Measurements from ENCODE around the gene RFX8. TPM values are rescaled to one million over a fixed set of nuclear protein-coding genes. Genes with fewer than 3 reads are reported as not detected.
"Not testable (repeated sequence)": the region's sequence is repeated elsewhere in the genome, so short reads cannot be mapped to it uniquely, and the experiment has no call there.

RFX8 gene
- total RNA-seq, 2 experiments from 2014 or later: 0.90 to 1.0 TPM

- ChIA-PET CTCF (no interaction called here), POLR2A (no interaction called here)
- no peak overlapping the region for H3K4me3 Mint-ChIP-seq
- intact Hi-C loops (cut with micrococcal nuclease): no loop called here
- DNase-seq: no peak
- no peaks in the 10 kb centered on the region for H3K9me3 Mint-ChIP-seq
- H3K27me3 Mint-ChIP-seq: no peaks in the 10 kb centered on the region
- no peaks in the 10 kb centered on the region for H3K36me3 Mint-ChIP-seq
- H3K4me1 Mint-ChIP-seq (ENCODE audit: low read depth): no peaks in the 10 kb centered on the region
- no peak overlapping the region for H3K27ac Mint-ChIP-seq
Measured at GRCh38 chr2:101508636-101509035, 33.7 kb upstream of the RFX8 start.

- H3K27ac Mint-ChIP-seq; H3K9me3 Mint-ChIP-seq; DNase-seq; CTCF ChIA-PET; intact Hi-C loops (cut with micrococcal nuclease); H3K36me3 Mint-ChIP-seq; POLR2A ChIA-PET; H3K27me3 Mint-ChIP-seq; H3K4me3 Mint-ChIP-seq: not testable (repeated sequence)
- H3K4me1 Mint-ChIP-seq (ENCODE audit: low read depth): peaks cover 13% of the 10 kb centered on the region
Measured at GRCh38 chr2:101505276-101505675, 30.4 kb upstream of the RFX8 start.

- H3K4me3 Mint-ChIP-seq; H3K9me3 Mint-ChIP-seq; CTCF ChIA-PET; POLR2A ChIA-PET; H3K27me3 Mint-ChIP-seq; H3K27ac Mint-ChIP-seq; DNase-seq; intact Hi-C loops (cut with micrococcal nuclease); H3K36me3 Mint-ChIP-seq: not testable (repeated sequence)
- H3K4me1 Mint-ChIP-seq (ENCODE audit: low read depth): peaks cover 13% of the 10 kb centered on the region
Measured at GRCh38 chr2:101504744-101505143, 29.8 kb upstream of the RFX8 start.

GRCh38 chr2:101502095-101502494 is 27.2 kb upstream of the RFX8 start:
- H3K27ac Mint-ChIP-seq: no peak overlapping the region
- no peaks in the 10 kb centered on the region for H3K9me3 Mint-ChIP-seq
- H3K27me3 Mint-ChIP-seq: no peaks in the 10 kb centered on the region
- H3K4me1 Mint-ChIP-seq (ENCODE audit: low read depth): peaks cover 13% of the 10 kb centered on the region
- no peak overlapping the region for H3K4me3 Mint-ChIP-seq
- no peaks in the 10 kb centered on the region for H3K36me3 Mint-ChIP-seq
- peak; percentile 18 for DNase-seq
- ChIA-PET CTCF (no interaction called here), POLR2A (interaction anchor here (0.6 to 0.8 kb wide), 2 partner anchors 27 to 67 kb away, joined by 3 read pairs; partner anchors contain the start of gene RFX8)
- intact Hi-C loops (cut with micrococcal nuclease): no loop called here

- POLR2A ChIA-PET: interaction anchor here (0.8 kb wide), 1 partner anchor 26 kb away, joined by 3 read pairs; the partner anchor contains the start of gene RFX8
- peak; percentile 29 for DNase-seq
- intact Hi-C loops (cut with micrococcal nuclease): no loop called here
- CTCF ChIA-PET: interaction anchor here (0.9 to 1.1 kb wide), 2 partner anchors 9 to 327 kb away, joined by 3 read pairs; no protein-coding TSS in a partner anchor
- Mint-ChIP-seq H3K4me1 (ENCODE audit: low read depth) (peaks cover 13% of the 10 kb centered on the region), H3K27me3 (no peaks in the 10 kb centered on the region), H3K27ac (no peak overlapping the region), H3K9me3 (no peaks in the 10 kb centered on the region), H3K36me3 (no peaks in the 10 kb centered on the region), H3K4me3 (no peak overlapping the region)
Measured at GRCh38 chr2:101501443-101501842, 26.5 kb upstream of the RFX8 start.

- DNase-seq: no peak
- peaks cover 13% of the 10 kb centered on the region for H3K4me1 Mint-ChIP-seq (ENCODE audit: low read depth)
- ChIA-PET CTCF (interaction anchor here (0.9 to 1.1 kb wide), 2 partner anchors 10 to 328 kb away, joined by 3 read pairs; no protein-coding TSS in a partner anchor), POLR2A (no interaction called here)
- no peaks in the 10 kb centered on the region for H3K9me3 Mint-ChIP-seq
- no peak overlapping the region for H3K27ac Mint-ChIP-seq
- no peaks in the 10 kb centered on the region for H3K27me3 Mint-ChIP-seq
- H3K36me3 Mint-ChIP-seq: no peaks in the 10 kb centered on the region
- no peak overlapping the region for H3K4me3 Mint-ChIP-seq
- intact Hi-C loops (cut with micrococcal nuclease): no loop called here
Measured at GRCh38 chr2:101500860-101501259, 25.9 kb upstream of the RFX8 start.

- Mint-ChIP-seq H3K36me3 (no peaks in the 10 kb centered on the region), H3K27me3 (no peaks in the 10 kb centered on the region), H3K9me3 (no peaks in the 10 kb centered on the region), H3K4me1 (ENCODE audit: low read depth) (peaks cover 13% of the 10 kb centered on the region), H3K27ac (no peak overlapping the region), H3K4me3 (no peak overlapping the region)
- CTCF ChIA-PET: interaction anchor here (1.1 kb wide), 1 partner anchor 328 kb away, joined by 3 read pairs; no protein-coding TSS in a partner anchor
- intact Hi-C loops (cut with micrococcal nuclease): no loop called here
- POLR2A ChIA-PET: no interaction called here
- DNase-seq: no peak
Measured at GRCh38 chr2:101500180-101500579, 25.3 kb upstream of the RFX8 start.

- Mint-ChIP-seq H3K27ac (no peak overlapping the region), H3K4me3 (no peak overlapping the region), H3K36me3 (no peaks in the 10 kb centered on the region), H3K4me1 (ENCODE audit: low read depth) (no peaks in the 10 kb centered on the region), H3K9me3 (no peaks in the 10 kb centered on the region), H3K27me3 (no peaks in the 10 kb centered on the region)
- intact Hi-C loops (cut with micrococcal nuclease): no loop called here
- ChIA-PET CTCF (no interaction called here), POLR2A (no interaction called here)
- DNase-seq: no peak
Measured at GRCh38 chr2:101496279-101496678, 21.4 kb upstream of the RFX8 start.

GRCh38 chr2:101492936-101493473 is 18.1 kb upstream of the RFX8 start:
- Mint-ChIP-seq H3K4me3 (no peak overlapping the region), H3K36me3 (no peaks in the 10 kb centered on the region), H3K27ac (no peak overlapping the region), H3K9me3 (peaks cover 3% of the 10 kb centered on the region), H3K27me3 (no peaks in the 10 kb centered on the region), H3K4me1 (ENCODE audit: low read depth) (no peaks in the 10 kb centered on the region)
- ChIA-PET POLR2A (no interaction called here), CTCF (no interaction called here)
- DNase-seq: no peak
- intact Hi-C loops (cut with micrococcal nuclease): no loop called here

GRCh38 chr2:101486994-101487393 is 12.1 kb upstream of the RFX8 start:
- H3K27ac Mint-ChIP-seq: no peak overlapping the region
- intact Hi-C loops (cut with micrococcal nuclease): no loop called here
- ChIA-PET CTCF (interaction anchor here (0.7 to 2.4 kb wide), 4 partner anchors 12 to 344 kb away, joined by 3 to 8 read pairs (median 4); partner anchors contain the start of gene RFX8), POLR2A (no interaction called here)
- H3K4me1 Mint-ChIP-seq (ENCODE audit: low read depth): peaks cover 17% of the 10 kb centered on the region
- H3K9me3 Mint-ChIP-seq: peaks cover 3% of the 10 kb centered on the region
- no peaks in the 10 kb centered on the region for H3K36me3 Mint-ChIP-seq
- no peak for DNase-seq
- H3K4me3 Mint-ChIP-seq: no peak overlapping the region
- H3K27me3 Mint-ChIP-seq: no peaks in the 10 kb centered on the region

- Mint-ChIP-seq H3K9me3 (peaks cover 3% of the 10 kb centered on the region), H3K4me1 (ENCODE audit: low read depth) (peaks cover 17% of the 10 kb centered on the region), H3K4me3 (peak overlapping the region; percentile 5), H3K27me3 (no peaks in the 10 kb centered on the region), H3K36me3 (no peaks in the 10 kb centered on the region), H3K27ac (peak overlapping the region; percentile 34)
- ChIA-PET POLR2A (no interaction called here), CTCF (interaction anchor here (0.9 to 2.4 kb wide), 3 partner anchors 11 to 345 kb away, joined by 3 to 8 read pairs (median 4); partner anchors contain the start of gene RFX8)
- DNase-seq: peak; percentile 44
- intact Hi-C loops (cut with micrococcal nuclease): no loop called here
Measured at GRCh38 chr2:101486258-101486701, 11.4 kb upstream of the RFX8 start.

GRCh38 chr2:101485856-101486255 is 10.9 kb upstream of the RFX8 start:
- ChIA-PET CTCF (no interaction called here), POLR2A (no interaction called here)
- Mint-ChIP-seq H3K27ac (peak overlapping the region; percentile 34), H3K9me3 (peaks cover 3% of the 10 kb centered on the region), H3K36me3 (no peaks in the 10 kb centered on the region), H3K4me3 (peak overlapping the region; percentile 5), H3K4me1 (ENCODE audit: low read depth) (peaks cover 17% of the 10 kb centered on the region), H3K27me3 (no peaks in the 10 kb centered on the region)
- DNase-seq: no peak
- intact Hi-C loops (cut with micrococcal nuclease): no loop called here

GRCh38 chr2:101480764-101481163 is 5.9 kb upstream of the RFX8 start:
- no peak for DNase-seq
- POLR2A ChIA-PET: no interaction called here
- CTCF ChIA-PET: no interaction called here
- intact Hi-C loops (cut with micrococcal nuclease): no loop called here
- Mint-ChIP-seq H3K27ac (no peak overlapping the region), H3K36me3 (no peaks in the 10 kb centered on the region), H3K4me1 (ENCODE audit: low read depth) (peaks cover 6% of the 10 kb centered on the region), H3K27me3 (no peaks in the 10 kb centered on the region), H3K4me3 (no peak overlapping the region), H3K9me3 (no peaks in the 10 kb centered on the region)

Data from activated CD4-positive, alpha-beta memory T cell treated with anti-CD3 and anti-CD28 coated beads for 36 hours (primary cell).